Stimulated activated CD4-positive, alpha-beta T cell treated with anti-CD3 and anti-CD28 coated beads, Interleukin-4, amount 100 ng/mL, for 48 hours (primary cell): ENCODE measurements around the gene PTOV1.

ENCODE experiments used
- DNase-seq, 2 donors: peaks; one replicate each; pipeline ENCODE4 v3.0.0-alpha.2; 2020; ENCODE audit warnings: low read depth in 2 of 2

Gene PTOV1

DNA sequence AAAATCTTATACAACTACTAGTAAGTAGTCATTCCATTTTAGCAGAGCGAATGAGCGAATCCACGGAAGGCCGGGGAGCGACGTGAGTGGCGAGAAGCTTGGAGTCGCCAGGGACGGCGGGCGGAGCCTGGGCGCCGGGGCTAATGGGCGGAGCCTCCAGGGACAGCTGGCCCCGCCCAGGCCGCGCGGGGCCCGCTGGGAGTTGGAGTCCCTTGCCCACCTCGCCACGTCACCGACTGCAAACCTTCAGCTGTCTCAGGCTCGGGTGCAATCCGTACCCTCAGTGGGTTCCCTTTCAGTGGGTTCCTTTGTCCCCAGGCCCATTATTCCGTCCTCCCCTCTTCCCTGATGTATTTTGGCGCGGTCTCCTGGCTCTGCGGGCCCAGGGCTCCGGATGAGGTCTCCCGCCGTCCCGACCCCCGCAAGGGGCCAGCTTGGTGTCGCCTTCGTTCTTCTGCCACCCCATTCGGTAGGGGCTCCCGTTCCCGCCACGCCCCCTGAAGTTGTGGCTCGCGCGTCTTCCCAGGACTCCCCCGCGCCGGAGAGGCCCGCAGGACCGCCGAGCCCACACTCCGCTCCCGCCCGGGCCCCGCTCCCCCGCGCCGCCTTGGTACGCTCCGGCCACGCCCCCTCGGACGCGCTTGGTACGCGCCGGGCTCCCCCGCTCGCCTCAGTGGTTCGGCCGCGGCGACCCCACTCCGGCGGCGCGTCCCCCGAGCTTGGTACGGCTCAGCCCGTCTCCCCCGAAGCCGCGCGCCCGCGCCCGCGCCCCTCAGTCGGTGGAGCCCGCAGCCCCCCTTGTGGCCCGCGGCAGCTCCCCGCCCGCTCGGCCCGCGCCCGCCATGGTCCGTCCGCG, at the start of gene PTOV1:
Gene PTOV1, plus strand, starts transcription at position 673 of the 856 bp plus-strand sequence.
- peak; percentile 84 to 85 for DNase-seq

DNA sequence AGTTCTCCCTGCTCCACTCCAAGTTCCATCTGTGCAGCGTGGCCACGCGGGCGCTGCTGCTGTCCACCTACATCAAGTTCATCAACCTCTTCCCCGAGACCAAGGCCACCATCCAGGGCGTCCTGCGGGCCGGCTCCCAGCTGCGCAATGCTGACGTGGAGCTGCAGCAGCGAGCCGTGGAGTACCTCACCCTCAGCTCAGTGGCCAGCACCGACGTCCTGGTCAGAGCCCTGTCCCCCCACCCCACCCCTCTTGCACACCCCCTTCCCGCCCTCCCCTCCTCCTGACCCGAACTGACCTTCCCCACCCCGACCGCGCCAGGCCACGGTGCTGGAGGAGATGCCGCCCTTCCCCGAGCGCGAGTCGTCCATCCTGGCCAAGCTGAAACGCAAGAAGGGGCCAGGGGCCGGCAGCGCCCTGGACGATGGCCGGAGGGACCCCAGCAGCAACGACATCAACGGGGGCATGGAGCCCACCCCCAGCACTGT, 49.5 kb upstream of the PTOV1 start:
- no peak for DNase-seq

- no peak for DNase-seq
These were observed 48.8 kb upstream of the PTOV1 start for GRCh38 chr19:49801966-49802661.

GRCh38 chr19:49802836-49803528, 48.0 kb upstream of the PTOV1 start:
- no peak for DNase-seq

DNA sequence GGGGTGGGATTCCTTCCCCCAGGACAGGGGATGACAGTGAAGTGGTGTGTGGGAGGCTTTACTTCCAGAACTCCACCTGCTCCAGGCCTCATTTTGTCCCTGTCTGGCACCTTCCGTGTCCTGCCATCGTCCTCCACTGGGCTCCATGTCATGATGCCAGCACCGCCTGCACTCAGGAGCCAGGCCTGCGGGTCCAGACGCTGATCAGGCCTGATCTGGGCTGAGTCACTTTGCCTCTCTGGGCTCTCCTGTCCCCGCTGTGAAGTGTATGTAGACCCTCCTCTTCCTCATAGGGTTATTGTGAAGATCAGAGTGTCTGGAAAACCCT, 47.5 kb upstream of the PTOV1 start:
- no peak for DNase-seq

DNA sequence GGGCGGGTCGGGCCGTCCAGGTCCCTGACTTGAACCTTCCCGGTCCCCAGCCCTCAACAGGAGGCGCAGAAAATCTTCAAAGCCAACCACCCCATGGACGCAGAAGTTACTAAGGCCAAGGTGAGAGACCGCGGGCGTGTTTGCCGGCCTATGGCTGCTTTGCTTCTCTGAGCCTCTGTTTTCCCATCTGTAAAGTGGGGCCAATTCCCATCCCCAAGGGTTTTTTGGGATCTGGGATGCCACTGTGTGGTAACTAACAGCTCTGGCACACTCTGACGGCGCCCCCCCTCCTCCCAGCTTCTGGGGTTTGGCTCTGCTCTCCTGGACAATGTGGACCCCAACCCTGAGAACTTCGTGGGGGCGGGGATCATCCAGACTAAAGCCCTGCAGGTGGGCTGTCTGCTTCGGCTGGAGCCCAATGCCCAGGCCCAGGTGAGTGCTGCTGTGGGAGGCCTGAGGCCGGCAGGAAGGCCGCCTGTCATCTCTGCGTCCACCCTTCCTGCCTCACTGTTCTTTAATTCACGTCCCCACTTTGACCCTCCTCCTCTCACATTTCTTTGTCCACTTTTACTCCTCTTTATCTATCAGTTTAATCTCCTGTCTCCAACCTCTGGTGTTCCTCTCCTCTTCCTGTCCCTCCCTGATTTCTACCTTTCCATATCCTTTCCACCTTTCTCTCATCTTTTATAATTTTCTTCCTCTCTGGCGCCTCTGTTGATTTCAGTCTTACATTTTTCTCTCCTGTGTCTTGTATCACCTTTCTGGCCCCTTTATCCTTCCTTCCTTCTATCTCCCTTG, 44.9 kb upstream of the PTOV1 start:
- DNase-seq: no peak

- DNase-seq: no peak
These were observed 44.4 kb upstream of the PTOV1 start for GRCh38 chr19:49806620-49806959.

- DNase-seq: no peak
These were observed 43.7 kb upstream of the PTOV1 start for GRCh38 chr19:49807058-49807903.

DNA sequence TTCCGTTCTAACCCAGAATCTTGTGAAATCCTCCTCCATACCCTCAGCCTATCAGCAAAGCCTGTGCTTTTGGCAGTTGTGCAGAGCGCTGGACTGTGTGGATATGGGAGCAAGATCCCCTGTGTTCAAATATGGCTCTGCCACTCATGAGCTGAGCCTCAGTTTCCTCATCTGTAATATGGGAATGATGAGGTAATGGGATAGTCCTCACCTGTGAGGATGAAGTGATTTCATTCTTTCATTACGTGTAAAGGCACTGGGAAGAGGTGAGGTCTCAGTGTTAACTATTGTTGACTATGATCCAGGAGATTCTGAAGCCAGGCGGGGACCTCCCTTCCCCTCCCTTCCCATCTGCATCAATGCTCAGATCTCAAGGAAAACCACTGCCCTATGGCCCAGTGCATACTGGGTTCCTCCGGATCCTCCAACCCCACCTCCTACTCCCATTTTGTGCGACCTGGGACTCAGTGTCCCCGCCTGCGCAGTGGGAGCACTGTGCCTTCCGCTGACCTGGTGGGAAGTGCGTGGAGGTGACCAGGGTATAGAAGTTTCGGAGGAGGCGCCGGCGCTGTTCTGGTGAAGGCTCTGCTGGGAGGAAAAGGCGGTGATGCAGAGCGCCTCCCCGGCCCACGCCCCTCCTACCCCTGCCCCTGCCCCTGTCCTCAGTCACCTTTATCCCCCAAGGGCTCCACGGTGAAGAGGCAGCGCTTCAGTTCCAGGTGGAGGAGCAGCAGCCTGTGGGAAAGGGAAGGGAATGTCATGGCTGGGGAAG, 42.9 kb upstream of the PTOV1 start:
- no peak for DNase-seq

DNA sequence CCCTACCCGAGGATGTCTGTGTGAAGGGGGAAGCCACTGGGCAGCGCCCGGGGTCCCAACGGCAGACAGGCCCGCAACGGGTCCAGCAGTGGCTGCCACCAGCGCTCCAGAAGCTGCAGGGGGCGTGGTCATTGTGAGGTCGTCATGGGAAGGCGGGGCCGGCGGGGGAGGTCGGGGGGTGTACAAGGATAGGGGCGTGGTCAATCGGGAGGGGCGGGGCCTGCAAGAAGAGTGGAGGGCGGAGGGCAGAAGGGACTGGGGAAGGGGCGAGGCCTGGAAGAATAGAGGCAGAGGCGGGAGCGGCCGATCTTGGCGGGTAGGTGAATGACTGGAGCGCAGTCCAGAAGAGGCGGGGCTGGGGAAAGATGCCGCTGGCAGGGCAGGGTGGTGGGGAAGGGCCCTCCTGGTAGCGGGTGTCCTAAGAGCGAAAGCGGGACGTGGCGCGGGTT, 42.2 kb upstream of the PTOV1 start:
- peak; percentile 81 to 88 for DNase-seq

- peak in 1 of 2 donors; percentile 31 for DNase-seq
These were observed 41.6 kb upstream of the PTOV1 start for GRCh38 chr19:49809160-49809940.

GRCh38 chr19:49809941-49810389, 41.0 kb upstream of the PTOV1 start:
- DNase-seq: no peak

DNA sequence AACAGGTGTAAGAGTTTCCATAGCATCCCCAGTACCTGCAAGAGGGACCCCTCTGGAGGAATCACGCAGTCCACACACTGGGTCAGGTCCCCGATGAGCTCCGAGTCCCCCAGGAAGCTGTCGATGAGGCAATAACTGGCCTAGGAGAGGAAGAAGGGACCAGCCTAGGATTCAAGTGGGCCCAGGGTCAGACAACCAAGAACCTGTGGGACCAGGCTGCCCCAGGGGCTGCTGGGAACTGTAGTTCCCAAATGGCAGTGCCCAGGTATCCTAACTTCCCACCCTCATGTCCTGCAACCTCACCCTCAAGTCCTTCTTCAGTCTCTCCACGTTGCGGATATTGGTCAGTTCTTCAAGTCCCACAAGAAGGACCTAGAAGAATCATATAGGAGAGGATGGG, 39.6 kb upstream of the PTOV1 start:
- no peak for DNase-seq

DNA sequence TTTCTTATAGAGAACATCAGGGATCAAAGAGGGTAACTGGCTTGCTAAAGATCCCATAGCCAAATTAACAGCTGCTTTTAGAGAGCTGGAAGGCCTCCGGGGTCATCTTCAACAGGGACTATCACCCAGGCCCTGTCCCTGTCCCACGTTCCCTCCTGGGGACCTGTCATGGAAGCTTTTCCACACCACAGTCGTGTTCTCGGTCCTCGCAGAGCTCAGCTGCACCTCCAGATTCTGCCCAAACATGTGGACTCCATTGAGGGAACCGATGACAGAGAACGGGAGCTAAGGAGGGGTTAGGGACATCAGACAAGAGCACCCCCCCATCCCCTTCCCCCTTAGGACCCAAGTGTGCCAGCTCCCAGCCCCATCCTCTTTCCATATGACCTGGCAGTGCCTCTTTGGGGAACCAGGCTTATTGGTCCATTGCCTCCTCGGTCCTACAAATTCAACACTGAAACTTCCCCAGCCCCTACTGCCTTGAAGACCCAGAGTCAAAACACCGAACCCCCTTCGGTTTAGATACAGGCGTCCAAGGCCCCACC, 38.4 kb upstream of the PTOV1 start:
- no peak for DNase-seq

- peak; percentile 74 to 90 for DNase-seq
These were observed 37.7 kb upstream of the PTOV1 start, which contains the start of gene FUZ for GRCh38 chr19:49812997-49813861. Gene FUZ, minus strand, starts transcription at chr19:49813292. Its CDS starts 186 bp downstream, at chr19:49813106.

- no peak for DNase-seq
These were observed 36.9 kb upstream of the PTOV1 start for GRCh38 chr19:49814010-49814409.

DNA sequence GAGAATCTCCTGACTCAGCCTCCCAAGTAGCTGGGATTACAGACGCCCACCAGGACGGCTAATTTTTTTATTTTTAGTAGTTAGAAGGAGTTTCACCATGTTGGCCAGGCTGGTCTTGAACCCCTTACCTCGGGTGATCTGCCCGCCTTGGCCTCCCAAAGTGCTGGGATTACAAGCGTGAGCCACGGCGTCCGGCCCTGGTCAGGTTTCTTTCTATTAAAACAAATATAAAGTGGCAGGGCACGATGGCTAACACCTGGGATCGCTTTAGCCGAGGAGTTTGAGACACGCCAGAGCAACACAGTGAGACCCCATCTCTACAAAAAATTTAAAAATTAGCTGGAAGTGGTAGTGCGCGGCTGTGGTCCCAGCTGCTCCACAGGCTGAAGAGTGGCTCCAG, 34.4 kb upstream of the PTOV1 start:
- no peak for DNase-seq
